GM21390 (cell line): ENCODE results near the gene PDE6H.
A peak's percentile ranks its signal among the peaks of the same experiment; 100 is the strongest.

ENCODE experiments used
- ATAC-seq: cut with Tn5 transposase; IDR thresholded peaks from one replicate; pipeline ENCODE4 v1.9.1; 2021; ENCODE audit not compliant: unreplicated experiment

PDE6H gene

DNA sequence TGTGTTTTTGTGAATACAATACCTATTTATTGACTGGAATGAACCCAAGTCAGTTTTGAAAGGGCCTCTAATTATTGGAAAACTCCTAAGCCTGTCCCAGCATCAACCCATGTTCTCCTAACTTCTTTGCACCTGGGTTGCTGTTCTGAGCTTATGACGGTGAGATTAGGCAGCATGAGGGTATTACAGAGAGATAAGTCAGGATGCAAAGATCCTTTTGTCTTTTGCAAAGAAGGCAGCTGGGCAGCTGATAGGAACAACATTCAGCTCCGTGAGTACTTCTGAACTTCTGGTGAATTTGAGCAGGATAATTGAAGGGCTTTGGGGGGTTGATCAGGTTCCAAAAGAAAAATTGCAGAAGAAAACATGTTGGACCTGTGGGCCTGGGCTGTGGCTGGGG is at the start of gene PDE6H:
PDE6H (plus strand) TSS at position 227 of the 400 bp plus-strand sequence. CDS start 4,971 bp downstream, outside the sequence.
- ATAC-seq, result no peak

DNA sequence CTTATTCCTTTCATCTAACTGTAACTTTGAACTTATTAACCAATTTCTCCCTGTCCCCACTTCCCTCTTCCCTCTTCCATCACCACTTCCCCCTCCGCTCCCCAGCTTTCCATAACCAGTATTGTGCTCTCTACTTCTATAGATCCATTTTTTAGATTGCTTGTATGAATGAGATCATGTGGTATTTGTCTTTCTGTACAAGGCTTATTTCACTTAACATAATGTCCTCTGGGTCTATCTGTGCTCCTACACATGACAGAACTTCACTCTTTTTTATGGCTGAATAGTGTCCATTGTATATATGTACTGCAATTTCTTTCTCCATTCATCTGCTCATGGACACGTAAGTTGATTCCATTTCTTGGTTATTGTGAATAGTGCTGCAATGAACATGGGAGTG is 48.9 kb upstream of the PDE6H start:
- ATAC-seq, result no peak

DNA sequence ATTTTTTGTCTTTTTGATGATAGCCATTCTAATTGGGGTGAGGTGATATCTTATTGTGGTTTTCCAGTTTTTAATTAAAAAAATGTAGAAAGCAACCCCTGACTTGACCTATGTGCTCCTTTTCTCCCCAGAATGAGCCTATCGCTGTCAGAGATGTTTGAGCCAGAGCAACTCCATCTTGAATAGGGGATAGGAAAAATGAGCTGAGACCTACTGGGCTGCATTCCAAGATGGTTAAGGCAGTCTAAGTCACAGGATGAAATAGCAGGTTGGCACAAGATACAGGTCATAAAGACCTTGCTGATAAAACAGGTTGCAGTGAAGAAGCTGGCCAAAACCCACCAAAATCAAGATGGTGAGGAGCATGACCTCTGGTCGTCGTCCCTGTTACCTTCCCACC is 48.3 kb upstream of the PDE6H start:
- ATAC-seq, result no peak

DNA sequence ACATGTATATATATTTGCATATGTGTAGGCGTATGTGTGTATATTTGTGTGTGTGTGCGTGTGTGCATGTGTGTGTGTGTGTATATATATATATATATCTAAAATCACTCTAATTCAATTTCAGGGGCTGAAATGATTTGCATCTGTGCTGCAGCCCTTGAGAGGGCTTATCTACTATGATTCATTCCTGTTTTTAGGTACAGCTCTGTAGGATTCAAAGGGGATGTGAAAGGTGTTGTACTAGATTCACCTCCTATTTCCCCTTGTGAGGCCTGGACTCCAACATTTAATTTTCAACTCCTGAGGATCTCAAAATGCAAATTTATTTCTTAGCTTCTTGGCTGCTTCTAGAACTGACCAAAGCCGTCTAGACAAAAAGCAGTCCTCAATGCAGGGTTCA is 45.6 kb upstream of the PDE6H start:
- no peak for ATAC-seq

DNA sequence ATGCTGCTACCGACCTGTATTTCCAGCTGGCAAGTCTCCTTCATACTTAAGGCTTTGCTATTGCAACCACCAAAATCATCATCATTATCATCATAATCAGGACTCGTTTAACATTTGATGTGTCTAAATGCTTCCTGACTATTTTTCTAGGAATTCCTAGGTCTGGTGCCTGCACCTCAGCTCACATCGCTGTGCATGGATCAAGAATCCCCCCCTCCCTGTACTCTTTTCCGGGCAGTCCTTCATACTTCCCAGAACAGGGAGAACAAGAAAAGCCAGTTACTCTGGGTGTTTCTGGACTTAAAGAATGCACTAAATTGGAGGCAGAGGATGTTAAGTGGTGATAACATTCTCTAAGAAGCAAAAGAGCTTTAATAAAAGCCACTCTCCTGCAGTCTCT is 43.9 kb upstream of the PDE6H start:
- no peak for ATAC-seq

DNA sequence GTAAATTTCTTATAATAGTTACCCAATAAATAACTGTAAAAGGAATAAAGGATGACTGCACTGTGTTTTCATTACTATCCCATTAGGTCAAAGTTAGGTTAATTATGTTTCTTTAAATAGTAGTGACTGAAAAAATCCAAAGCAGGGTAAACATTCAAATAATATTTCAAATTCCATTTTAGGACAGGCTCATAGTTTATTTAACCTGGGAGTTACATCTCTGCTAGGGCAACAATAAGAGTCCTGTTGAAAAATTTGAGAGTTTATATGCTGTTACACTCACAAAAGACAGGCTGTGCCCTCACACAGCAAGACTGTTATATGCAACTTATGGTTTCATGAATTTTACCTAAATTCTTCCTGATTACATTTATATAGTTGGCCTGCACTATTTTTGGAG is 42.5 kb upstream of the PDE6H start:
- no peak for ATAC-seq

DNA sequence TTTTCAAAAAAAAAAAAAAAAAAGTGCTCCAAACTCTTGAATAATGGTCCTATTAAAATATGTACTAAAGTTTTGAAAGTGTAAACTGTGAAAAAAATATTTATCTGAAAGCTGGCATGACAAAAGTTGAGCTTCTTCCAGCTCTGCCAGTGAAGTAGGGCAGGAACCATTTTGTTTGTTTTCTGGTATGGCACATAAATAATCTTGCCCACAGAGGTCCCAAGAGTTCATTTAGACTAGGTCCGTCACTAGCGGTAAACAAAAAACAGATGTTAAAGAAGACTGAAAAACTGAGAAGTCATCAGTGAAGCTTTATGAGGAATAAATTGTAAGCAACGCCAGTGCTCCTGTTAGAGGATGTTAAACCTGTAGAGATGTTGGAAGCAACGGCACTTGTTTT is 41.5 kb upstream of the PDE6H start:
- no peak for ATAC-seq

DNA sequence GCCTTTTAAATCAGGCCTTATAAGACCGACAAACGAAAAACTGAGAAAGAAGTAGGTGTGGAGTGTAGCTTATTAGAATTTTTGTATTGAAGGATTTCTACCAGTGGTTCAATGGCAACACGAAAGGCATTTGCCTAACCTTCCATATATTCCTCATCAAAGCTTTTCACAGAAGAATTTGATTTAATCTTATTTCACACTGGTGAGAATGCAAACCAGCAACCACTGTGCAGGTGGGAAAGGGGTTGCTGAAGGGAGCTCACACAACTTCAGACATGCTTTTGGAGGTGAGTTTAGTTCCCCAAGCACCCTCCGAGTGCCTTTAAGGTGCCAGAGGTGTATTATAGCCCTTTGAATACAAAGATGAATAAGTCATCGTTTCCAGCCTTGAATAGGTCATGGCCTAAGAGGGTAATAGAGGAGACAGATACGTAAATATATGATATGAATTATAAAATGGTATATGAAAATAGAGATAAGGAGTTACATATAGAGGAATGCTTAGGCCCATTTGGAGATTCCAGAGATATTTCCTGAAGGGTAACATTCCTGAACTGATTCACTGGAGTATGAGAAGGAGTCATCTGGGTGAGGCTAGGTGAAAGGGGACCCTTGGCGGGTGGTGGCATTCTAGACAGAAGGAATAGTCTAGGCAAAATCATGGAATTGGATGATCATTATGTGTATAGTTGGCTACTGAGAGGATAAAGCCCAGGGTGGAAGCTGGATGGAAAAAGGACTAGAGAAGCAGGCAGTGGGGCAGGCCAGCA is 40.9 kb upstream of the PDE6H start:
- ATAC-seq, result no peak

DNA sequence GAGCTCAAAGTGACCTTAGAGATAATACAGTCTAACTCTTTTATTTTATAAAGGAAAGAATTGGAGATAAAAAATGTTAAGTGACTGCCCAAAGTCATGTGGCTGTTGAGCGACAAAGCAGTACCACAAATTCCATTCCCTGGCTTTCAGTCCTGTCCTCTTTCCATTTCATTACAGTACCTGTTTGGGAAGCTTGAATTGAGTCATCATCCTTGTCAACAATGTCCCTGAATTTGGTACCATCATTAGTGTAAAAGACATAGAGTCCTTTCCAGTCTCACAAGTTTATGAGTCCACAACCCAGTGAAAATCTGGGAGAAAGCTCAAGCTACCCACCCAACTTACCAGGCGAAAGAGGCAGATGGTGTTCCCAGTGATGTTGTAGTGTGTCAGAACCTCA is 38.3 kb upstream of the PDE6H start:
- no peak for ATAC-seq

DNA sequence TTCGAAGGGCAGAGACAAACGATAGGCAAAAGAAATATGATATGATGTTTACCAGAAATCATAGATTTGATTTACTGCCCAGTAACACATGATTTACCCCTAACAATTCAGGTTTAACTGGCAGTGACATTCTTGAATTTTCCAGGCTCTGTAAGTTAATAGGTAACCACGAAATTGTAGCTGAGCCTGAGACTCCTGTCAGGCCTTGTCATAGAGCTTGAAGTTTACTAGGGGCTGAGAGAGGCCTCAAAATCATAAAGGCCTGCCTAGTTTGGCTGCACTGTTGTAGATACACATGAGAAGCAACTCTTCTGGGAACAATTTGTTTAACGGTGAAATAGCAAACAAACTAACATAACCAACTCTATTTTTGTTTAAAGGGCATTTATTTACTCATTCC is 37.8 kb upstream of the PDE6H start:
- ATAC-seq, result no peak

DNA sequence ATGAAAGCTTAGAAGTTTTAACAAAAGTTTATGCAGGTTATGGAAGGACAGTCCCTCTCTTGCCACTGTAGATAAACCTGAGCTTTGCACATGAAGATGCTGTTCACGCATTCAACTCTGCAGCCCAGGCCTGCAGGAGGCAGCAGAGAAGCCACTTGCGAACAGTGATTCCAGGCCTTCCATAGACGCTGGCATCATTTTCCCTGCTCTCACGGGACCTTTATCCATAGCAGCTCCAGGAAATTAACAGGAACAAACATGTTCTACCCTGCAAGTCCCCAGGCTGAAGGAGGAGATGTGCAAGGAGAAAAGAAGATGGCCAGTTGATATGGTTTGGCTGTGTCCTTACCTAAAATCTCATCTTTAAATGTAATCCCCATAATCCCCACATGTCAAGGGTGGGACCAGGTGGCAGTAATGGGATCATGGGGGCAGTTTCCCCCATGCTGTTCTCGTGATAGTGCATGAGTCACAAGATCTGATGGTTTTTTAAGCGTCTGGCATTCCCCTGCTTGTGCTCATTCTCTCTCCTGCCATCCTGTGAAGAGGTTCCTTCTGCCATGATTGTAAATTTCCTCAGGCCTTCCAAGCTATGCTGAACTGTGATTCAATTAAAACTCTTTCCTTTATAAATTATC is 36.5 kb upstream of the PDE6H start:
- ATAC-seq, result no peak

DNA sequence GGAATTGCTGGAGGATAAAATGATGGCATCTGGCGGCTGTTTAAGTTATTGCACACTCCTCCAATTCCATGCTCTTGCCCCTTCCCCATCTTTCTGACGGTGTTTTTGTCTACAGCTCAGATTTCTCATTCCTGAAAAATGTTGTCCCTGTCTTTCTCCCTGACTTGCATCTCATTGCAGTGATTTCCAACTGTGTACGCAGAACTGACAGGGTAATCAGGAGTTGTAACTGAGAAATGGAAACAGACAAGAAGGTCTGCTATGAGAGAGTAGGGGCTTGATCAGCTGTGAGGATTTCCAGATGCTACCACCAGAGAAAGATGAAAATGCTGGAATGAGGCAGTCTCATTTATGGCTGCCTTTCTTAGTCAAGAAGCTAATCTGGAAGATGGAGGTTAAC is 35.8 kb upstream of the PDE6H start:
- ATAC-seq, result no peak

DNA sequence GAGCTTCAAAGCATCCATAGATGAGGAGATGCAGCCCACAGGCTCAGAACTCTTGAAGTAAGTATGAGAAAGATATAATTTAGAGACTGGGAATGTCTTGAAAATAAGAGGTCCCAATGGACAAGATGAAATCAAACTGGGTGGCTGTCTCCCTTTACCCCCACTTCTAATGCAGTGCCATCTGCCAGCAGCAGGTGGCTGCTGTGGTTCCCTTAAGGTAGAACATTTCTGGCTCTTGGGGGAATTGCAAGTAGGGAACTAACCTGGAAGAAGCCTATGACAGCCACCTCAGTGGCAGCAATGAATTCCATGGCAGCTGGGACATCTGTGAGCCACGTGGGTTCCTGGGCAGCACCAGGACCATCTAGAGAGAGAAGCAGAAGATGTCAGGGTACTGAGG is 35.2 kb upstream of the PDE6H start:
- ATAC-seq, result peak; percentile 52

DNA sequence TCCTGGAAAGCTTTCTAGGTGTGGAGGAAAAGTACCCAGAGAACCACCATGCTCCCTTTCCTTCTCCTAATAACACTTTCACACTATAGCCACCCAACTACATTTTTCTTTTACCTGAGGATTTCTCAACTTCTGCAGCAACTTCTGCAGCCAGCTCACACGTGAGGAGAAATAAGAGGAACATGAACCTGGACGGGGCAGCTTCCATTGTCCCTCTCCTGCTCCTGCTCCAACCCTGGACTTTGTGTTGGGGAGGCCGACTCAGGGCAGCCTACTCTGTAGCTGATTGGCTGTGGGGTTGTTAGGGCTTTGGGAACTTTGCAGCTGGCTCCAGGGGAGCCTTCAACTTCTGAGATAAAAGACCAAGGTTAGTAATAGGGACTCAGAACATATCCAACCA is 34.5 kb upstream of the PDE6H start, which contains the start of gene ERP27:
ERP27 (minus strand) TSS at position 237 of the 400 bp plus-strand sequence; CDS start at position 208, 29 bp downstream.
- ATAC-seq, result no peak

DNA sequence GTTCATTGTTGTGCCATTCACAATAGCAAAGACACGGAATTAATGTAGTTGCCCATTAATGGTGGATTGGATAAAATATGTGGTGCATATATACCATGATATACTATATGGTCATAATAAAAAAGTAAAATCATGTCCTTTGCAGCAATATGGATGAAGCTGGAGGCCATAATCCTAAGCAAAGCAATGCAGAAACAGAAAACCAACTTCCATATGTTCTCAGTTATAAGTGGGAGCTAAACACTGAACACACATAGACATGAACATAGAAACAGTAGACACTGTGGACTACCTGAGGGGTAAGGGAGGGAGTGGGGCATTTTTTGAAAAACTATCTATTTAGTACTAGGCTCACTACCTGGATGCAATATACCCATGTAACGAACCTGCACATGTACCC is 31.5 kb upstream of the PDE6H start:
- ATAC-seq, result no peak

DNA sequence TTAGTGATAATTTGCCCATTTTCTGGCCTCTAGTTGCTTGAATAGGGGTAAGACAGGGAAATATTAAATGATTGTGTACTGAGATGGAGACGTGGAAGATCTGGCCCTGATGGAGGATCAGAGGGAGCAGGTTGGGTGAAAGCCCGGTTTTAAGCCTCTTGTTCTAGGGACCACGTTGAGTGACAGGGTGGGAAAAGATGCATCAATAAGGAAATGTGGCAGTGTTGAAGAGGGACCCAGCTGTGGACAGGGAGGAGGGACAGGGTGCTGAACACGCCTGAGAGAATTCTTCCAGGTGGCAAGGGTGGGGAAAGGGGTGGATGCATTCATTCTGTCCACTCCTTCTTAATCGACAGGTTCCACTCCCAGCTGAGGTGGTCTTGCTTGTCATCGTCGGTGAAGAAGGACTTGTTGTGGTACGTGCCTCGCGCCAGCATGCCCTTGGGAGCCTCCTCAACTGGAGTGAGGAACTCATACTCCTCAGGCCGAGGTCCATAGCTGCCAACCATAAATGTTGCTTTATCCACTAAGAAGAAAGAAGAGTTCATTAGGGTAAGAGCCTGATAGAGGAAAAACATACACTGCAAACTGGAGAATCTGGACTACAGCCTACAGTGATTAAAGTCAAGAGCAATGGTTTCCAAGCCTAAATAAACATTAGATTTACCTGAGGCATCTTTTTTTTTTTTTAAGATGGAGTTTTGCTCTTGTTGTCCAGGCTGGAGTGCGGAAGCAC is 30.5 kb upstream of the PDE6H start:
- no peak for ATAC-seq

DNA sequence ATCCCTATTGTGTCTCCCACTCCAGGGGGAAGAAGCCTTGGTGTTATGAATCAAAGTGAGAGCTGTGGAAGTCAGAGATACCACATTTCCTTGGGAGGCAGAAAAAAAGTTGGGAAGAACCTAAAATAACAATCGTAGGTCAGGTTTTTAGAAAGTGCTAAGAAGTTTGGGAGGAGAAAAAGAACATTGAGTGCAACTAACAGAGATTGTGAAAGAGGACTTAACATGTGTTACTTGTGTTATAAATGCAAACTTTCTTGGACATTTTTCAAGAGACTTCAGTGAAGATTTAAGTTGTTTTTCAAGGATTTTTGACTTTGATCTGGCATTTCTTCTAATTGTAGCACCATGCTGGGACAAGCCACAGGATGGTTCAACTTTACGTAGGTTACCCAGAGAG is 26.7 kb upstream of the PDE6H start:
- ATAC-seq, result no peak

DNA sequence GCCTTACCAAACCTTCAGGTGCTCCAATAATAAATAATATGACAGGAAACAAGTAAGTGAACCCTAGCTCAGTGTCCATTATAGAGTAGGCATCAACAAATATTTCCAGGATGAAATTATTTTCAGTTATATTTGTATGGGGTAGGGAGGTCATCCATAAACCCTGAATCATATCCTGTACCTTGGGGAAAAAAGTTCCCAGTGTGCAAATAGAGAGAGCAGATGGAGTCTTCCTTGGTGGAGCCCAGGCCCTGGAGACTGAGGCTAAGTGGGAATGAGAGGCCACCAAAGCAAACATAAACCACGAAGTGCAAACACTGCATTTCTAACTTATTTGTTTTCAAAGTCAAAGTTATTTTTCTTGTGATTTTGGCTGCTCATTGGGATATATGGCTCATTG is 26.0 kb upstream of the PDE6H start:
- ATAC-seq, result no peak

DNA sequence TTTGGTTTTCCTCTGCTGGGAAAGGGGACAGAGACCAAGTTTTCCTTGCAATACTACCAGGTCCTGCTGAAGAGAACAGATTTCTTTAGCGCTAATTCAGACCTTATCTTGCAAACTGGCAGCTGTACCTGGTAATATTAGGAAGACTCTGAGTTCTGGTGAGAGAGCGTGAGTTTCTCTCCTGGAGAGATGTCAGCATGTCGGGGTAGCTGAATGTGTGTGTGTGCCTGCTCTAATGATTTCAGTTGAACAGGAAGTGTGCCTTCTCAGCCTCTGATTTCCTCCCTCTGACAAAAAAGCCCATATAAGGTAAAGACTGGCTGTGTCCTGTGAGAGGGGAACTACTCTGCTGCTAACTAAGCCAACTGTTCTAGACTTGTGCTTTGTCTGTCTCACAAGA is 24.2 kb upstream of the PDE6H start:
- peak; percentile 88 for ATAC-seq

DNA sequence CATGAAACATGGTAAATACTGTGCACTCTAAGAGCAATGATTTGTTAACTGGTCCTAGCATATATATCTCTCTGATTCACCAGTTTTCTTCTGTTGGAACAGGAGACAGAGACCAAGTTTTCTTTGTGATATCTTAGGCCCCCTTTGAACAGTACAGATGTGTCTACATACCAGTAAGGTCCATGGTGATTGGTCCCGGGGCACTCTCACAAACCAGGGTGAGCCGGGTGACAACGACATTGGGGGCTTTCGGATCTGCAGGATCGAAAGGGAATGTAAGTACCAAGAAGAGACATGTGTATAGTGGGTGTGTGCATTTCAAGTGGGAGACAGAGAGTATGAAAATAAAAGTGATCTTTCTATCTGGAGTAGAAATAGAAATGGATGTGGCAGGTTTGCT is 23.2 kb upstream of the PDE6H start:
- no peak for ATAC-seq

DNA sequence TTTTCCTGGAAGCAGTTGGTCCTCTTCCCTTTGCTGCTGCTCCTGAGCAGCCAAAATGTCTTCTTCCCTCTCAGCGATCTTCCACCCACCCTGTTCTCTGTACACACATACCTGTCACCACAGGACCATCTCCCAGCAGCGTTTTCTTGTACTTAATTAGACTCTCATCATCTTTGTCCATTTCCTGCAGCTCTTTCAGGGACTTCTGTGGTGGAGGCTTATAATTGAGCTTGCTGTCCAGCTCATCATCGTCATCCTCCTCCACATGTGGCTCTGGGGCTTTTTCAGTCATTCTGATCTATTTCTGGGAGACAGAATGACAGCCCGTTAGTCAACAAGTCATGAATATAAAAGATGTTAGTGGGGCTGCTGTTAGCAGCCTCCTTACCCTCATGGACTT is 22.4 kb upstream of the PDE6H start:
- no peak for ATAC-seq
